Panc1 (cell line): ENCODE data around the gene EDRF1.

ENCODE experiments used
- POLR2AphosphoS5 ChIP-seq: IDR thresholded peaks from 2 replicates; pipeline ENCODE4 v1.6.1; 2012; ENCODE audit warnings: mild to moderate bottlenecking, low read depth, low read length, moderate library complexity
- SIN3A ChIP-seq: IDR thresholded peaks from 2 replicates; pipeline ENCODE4 v1.6.1; 2012; ENCODE audit warnings: low read depth, mild to moderate bottlenecking, low read length, moderate library complexity, borderline replicate concordance; ENCODE audit not compliant: insufficient read depth
- TF ChIP-seq, protein P1 (sequence below): fragments of 450-650 bp; IDR thresholded peaks from 2 replicates; pipeline ENCODE4 v1.5.1; 2017; ENCODE audit warnings: mild to moderate bottlenecking

DNA sequence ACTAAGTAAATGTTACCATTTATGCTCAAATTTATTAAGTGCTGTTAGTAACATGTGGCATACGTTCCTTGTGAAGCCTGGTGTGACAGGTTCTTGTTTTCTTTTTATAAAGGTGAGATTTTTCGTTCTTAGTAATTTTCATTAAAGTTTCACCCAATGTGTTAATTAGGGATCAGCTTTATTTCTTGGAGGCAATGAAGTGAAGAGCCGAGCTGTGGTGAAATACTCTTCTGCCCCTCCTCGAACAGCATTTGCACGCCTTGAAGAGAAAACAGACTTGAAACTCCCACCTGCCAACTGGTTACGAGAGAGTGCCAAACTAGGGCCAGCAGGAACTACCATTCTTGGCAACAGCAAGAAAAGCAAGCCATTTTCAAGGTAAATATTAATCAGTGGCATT, 1.5 kb downstream of the EDRF1 start:
- TF ChIP-seq, protein P1, sequence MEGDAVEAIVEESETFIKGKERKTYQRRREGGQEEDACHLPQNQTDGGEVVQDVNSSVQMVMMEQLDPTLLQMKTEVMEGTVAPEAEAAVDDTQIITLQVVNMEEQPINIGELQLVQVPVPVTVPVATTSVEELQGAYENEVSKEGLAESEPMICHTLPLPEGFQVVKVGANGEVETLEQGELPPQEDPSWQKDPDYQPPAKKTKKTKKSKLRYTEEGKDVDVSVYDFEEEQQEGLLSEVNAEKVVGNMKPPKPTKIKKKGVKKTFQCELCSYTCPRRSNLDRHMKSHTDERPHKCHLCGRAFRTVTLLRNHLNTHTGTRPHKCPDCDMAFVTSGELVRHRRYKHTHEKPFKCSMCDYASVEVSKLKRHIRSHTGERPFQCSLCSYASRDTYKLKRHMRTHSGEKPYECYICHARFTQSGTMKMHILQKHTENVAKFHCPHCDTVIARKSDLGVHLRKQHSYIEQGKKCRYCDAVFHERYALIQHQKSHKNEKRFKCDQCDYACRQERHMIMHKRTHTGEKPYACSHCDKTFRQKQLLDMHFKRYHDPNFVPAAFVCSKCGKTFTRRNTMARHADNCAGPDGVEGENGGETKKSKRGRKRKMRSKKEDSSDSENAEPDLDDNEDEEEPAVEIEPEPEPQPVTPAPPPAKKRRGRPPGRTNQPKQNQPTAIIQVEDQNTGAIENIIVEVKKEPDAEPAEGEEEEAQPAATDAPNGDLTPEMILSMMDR: no peak
- no peak for TF ChIP-seq POLR2AphosphoS5
- no peak for TF ChIP-seq SIN3A
